ENCODE measurements around the gene GRAMD2A.

DNA sequence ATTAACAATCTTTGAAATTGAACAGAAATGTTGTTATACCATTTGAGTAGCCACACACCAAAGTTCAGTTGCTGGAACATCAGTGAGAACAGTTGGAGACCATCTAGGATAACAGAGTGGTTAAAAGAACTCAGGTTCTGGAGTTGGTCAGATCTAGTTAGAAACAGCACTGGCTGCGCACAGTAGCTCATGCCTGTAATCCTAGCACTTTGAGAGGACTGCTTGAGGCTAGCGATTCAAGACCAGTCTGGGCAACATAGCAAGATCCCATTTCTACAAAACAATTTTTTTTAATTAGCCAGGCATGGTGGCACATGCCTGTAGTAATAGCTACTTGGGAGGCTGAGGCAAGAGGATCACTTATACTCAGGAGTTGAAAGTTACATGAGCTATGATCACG lies 41.0 kb upstream of the GRAMD2A start:
- no peak for TF ChIP-seq EZH2phosphoT487 (IDR thresholded peaks at IDR 0.05; ENCODE audit: insufficient read depth, low read depth)
- no peak for TF ChIP-seq EZH2 (IDR thresholded peaks at IDR 0.05; ENCODE audit: insufficient read depth, poor library complexity, severe bottlenecking)

Data from GM23248 (cell line).